ENCODE measurements around the gene KDM4C. TPM values are rescaled to one million over a fixed set of nuclear protein-coding genes. Genes with fewer than 3 reads are reported as not detected.

KDM4C gene
- total RNA-seq, 2 experiments from 2014 or later = 51.5 to 60.3 TPM

- no peak for DNase-seq (ENCODE audit: low spot score)
- Histone ChIP-seq H3K4me3 (ENCODE audit: low read depth, low read length, poor library complexity, severe bottlenecking) (no peak overlapping the region), H3K9me2 (ENCODE audit: insufficient read depth, low read length) (no peaks in the 10 kb centered on the region), H3K27ac (ENCODE audit: low read depth, low read length, poor library complexity, severe bottlenecking) (no peak overlapping the region), H4K20me1 (ENCODE audit: insufficient read depth, low read length) (no peaks in the 10 kb centered on the region), H3K4me2 (ENCODE audit: low read length) (no peak overlapping the region), H3K79me2 (ENCODE audit: insufficient read depth, low read depth, low read length) (no peaks in the 10 kb centered on the region), H3K4me1 (ENCODE audit: insufficient read depth, low read length, poor library complexity, severe bottlenecking) (no peaks in the 10 kb centered on the region), H3K9me3 (ENCODE audit: low read length) (no peaks in the 10 kb centered on the region), H2AFZ (ENCODE audit: low read length) (no peak overlapping the region), H3K36me3 (ENCODE audit: insufficient read depth, low read length) (peaks cover 9% of the 10 kb centered on the region)
- ChIA-PET POLR2A (interaction anchor here (0.6 kb wide), 2 partner anchors 15 to 31 kb away, joined by 3 read pairs; no protein-coding TSS in a partner anchor), CTCF (ENCODE audit: unreplicated experiment) (no interaction called here)
- BruUV-seq (replicated peaks) = no TSS peak
- intact Hi-C loops (cut with micrococcal nuclease; ENCODE audit: unreplicated experiment) = no loop called here
- TF ChIP-seq, protein P1, sequence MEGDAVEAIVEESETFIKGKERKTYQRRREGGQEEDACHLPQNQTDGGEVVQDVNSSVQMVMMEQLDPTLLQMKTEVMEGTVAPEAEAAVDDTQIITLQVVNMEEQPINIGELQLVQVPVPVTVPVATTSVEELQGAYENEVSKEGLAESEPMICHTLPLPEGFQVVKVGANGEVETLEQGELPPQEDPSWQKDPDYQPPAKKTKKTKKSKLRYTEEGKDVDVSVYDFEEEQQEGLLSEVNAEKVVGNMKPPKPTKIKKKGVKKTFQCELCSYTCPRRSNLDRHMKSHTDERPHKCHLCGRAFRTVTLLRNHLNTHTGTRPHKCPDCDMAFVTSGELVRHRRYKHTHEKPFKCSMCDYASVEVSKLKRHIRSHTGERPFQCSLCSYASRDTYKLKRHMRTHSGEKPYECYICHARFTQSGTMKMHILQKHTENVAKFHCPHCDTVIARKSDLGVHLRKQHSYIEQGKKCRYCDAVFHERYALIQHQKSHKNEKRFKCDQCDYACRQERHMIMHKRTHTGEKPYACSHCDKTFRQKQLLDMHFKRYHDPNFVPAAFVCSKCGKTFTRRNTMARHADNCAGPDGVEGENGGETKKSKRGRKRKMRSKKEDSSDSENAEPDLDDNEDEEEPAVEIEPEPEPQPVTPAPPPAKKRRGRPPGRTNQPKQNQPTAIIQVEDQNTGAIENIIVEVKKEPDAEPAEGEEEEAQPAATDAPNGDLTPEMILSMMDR (conservative IDR thresholded peaks at IDR 0.05; ENCODE audit: low read length) = no peak
- TF ChIP-seq EZH2phosphoT487 (IDR thresholded peaks at IDR 0.05; ENCODE audit: borderline replicate concordance, low read depth, low read length) = no peak
Measured at GRCh38 chr9:7103367-7103766, 345.6 kb downstream of the KDM4C start.

GRCh38 chr9:7103771-7104170 lies 346.0 kb downstream of the KDM4C start:
- Histone ChIP-seq H4K20me1 (ENCODE audit: insufficient read depth, low read length) (no peaks in the 10 kb centered on the region), H3K4me2 (ENCODE audit: low read length) (no peak overlapping the region), H3K9me3 (ENCODE audit: low read length) (no peaks in the 10 kb centered on the region), H3K36me3 (ENCODE audit: insufficient read depth, low read length) (peaks cover 12% of the 10 kb centered on the region), H3K27ac (ENCODE audit: low read depth, low read length, poor library complexity, severe bottlenecking) (no peak overlapping the region), H3K9me2 (ENCODE audit: insufficient read depth, low read length) (no peaks in the 10 kb centered on the region), H2AFZ (ENCODE audit: low read length) (no peak overlapping the region), H3K4me3 (ENCODE audit: low read depth, low read length, poor library complexity, severe bottlenecking) (no peak overlapping the region), H3K79me2 (ENCODE audit: insufficient read depth, low read depth, low read length) (no peaks in the 10 kb centered on the region), H3K4me1 (ENCODE audit: insufficient read depth, low read length, poor library complexity, severe bottlenecking) (no peaks in the 10 kb centered on the region)
- BruUV-seq (replicated peaks) = no TSS peak
- intact Hi-C loops (cut with micrococcal nuclease; ENCODE audit: unreplicated experiment) = no loop called here
- CTCF ChIA-PET (ENCODE audit: unreplicated experiment) = no interaction called here
- POLR2A ChIA-PET = interaction anchor here (0.6 to 1.0 kb wide), 3 partner anchors 8 to 31 kb away, joined by 3 read pairs; no protein-coding TSS in a partner anchor
- TF ChIP-seq, protein P1 (conservative IDR thresholded peaks at IDR 0.05; ENCODE audit: low read length) = no peak
- TF ChIP-seq EZH2phosphoT487 (IDR thresholded peaks at IDR 0.05; ENCODE audit: borderline replicate concordance, low read depth, low read length) = no peak
- no peak for DNase-seq (ENCODE audit: low spot score)

DNA sequence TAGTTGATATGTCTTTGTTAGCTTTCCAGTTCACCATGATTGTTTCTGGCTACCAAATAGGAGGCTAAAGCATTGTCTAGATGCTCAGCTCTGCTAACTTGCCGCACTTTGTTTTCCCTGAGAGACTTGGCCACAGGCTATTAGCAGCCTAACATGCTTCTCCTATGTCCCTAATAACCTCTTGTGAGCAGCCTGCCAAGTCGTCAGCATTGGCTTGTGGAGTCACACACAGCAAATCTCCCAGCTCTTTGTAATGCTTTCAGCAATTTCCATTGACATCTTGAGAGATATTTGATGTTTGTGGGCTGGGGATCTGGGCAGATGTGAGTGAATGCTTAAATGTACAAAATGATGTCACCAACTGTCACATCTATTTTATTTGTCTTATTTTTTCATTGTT lies 346.9 kb downstream of the KDM4C start:
- intact Hi-C loops (cut with micrococcal nuclease; ENCODE audit: unreplicated experiment) = no loop called here
- no peaks in the 10 kb centered on the region for H3K9me2 ChIP-seq (ENCODE audit: insufficient read depth, low read length)
- H3K27ac ChIP-seq (ENCODE audit: low read depth, low read length, poor library complexity, severe bottlenecking) = no peak overlapping the region
- H3K4me1 ChIP-seq (ENCODE audit: insufficient read depth, low read length, poor library complexity, severe bottlenecking) = no peaks in the 10 kb centered on the region
- H3K36me3 ChIP-seq (ENCODE audit: insufficient read depth, low read length) = peaks cover 12% of the 10 kb centered on the region
- BruUV-seq (replicated peaks) = no TSS peak
- no peak overlapping the region for H3K4me2 ChIP-seq (ENCODE audit: low read length)
- H3K79me2 ChIP-seq (ENCODE audit: insufficient read depth, low read depth, low read length) = no peaks in the 10 kb centered on the region
- TF ChIP-seq, protein P1 (conservative IDR thresholded peaks at IDR 0.05; ENCODE audit: low read length) = no peak
- TF ChIP-seq EZH2phosphoT487 (IDR thresholded peaks at IDR 0.05; ENCODE audit: borderline replicate concordance, low read depth, low read length) = no peak
- no peak overlapping the region for H2AFZ ChIP-seq (ENCODE audit: low read length)
- POLR2A ChIA-PET = interaction anchor here (1.0 kb wide), 1 partner anchor 9 kb away, joined by 3 read pairs; no protein-coding TSS in a partner anchor
- no peak overlapping the region for H3K4me3 ChIP-seq (ENCODE audit: low read depth, low read length, poor library complexity, severe bottlenecking)
- no peaks in the 10 kb centered on the region for H4K20me1 ChIP-seq (ENCODE audit: insufficient read depth, low read length)
- CTCF ChIA-PET (ENCODE audit: unreplicated experiment) = no interaction called here
- no peaks in the 10 kb centered on the region for H3K9me3 ChIP-seq (ENCODE audit: low read length)
- no peak for DNase-seq (ENCODE audit: low spot score)
